ENCODE measurements around the gene CRLF1. TPM values are rescaled to one million over a fixed set of nuclear protein-coding genes. Genes with fewer than 3 reads are reported as not detected.

CRLF1 gene
- total and polyA plus RNA-seq, 2 of the 8 experiments (the other 6 are each of a cell fraction or from before 2014, with no cell fraction given): 7.2 to 10.3 TPM

DNA sequence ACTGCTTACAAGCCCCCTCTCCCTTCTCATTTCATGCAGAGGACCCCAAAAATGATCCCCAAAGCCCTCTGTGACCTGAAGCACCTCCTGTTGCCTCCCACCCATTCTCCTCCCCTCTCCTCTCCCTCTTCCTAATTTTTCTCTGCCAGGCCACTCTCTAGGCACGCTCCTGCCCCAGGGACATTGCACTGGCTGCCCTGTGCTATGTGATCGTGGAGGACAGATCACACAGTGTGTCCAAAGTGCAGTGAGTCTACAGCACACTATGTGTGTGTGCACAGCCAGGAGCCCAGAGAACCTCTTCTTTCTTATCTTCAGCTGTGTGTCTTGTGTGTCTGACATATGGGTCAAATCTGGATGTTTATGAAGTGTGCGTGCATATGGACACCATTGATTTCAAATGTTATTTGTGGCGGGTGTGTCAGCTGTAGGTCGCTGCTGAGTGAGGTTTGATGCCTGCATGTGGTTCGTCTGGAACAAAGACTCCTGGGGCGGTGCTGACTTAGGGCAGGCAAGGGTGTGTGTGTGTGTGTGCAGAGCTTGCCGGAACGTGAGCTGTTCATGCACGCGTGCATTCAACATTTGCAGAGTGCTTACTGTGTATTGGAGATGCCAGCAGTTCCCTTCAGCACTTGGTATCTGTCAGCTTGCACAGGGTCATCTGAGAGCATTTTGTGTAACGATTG, 28.2 kb upstream of the CRLF1 start (continued):
- TF ChIP-seq CHD7 (IDR thresholded peaks at IDR 0.05; ENCODE audit: insufficient replicate concordance, low read length) (no peak), PHF8 (conservative IDR thresholded peaks at IDR 0.05; ENCODE audit: low read depth, low read length) (no peak), ASH2L (IDR thresholded peaks at IDR 0.05; ENCODE audit: low read length) (no peak), JUN (IDR thresholded peaks at IDR 0.05; ENCODE audit: low read depth, low read length) (no peak), MAX (IDR thresholded peaks at IDR 0.05) (no peak), MAFK (IDR thresholded peaks at IDR 0.05; ENCODE audit: low read depth, low read length) (no peak), KDM4A (IDR thresholded peaks at IDR 0.05; ENCODE audit: low read depth, low read length, severe bottlenecking) (no peak), POLR2A (IDR thresholded peaks at IDR 0.05; ENCODE audit: control extremely low read depth in 1 of 2, low read depth in 2 of 2, low read length in 2 of 2) (no peak), POU5F1 (IDR thresholded peaks at IDR 0.05; ENCODE audit: low read depth, low read length) (no peak)
- TF ChIP-seq, protein P1, sequence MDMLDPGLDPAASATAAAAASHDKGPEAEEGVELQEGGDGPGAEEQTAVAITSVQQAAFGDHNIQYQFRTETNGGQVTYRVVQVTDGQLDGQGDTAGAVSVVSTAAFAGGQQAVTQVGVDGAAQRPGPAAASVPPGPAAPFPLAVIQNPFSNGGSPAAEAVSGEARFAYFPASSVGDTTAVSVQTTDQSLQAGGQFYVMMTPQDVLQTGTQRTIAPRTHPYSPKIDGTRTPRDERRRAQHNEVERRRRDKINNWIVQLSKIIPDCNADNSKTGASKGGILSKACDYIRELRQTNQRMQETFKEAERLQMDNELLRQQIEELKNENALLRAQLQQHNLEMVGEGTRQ (IDR thresholded peaks at IDR 0.05; ENCODE audit: low read length): no peak

Data from H1 (cell line).